Progenitor cell of endocrine pancreas (in vitro differentiated cells): ENCODE data around the gene SPATS2L. TPM values are rescaled to one million over a fixed set of nuclear protein-coding genes. Genes with fewer than 3 reads are reported as not detected.
A peak's percentile ranks its signal among the peaks of the same experiment; 100 is the strongest.

Source experiments
- DNase-seq: peaks from one replicate; pipeline ENCODE4 v3.0.0; 2021; ENCODE audit warnings: low spot score; ENCODE audit not compliant: unreplicated experiment
- H3K27ac Mint-ChIP-seq: 2 replicates; pipeline ENCODE4 v1.8.0; 2021; ENCODE audit warnings: mild to moderate bottlenecking, moderate library complexity, mixed read lengths
- H3K27me3 Mint-ChIP-seq: 2 replicates; pipeline ENCODE4 v1.8.0; 2021; ENCODE audit warnings: mixed read lengths
- H3K36me3 Mint-ChIP-seq: 2 replicates; pipeline ENCODE4 v1.8.0; 2022; ENCODE audit warnings: mixed read lengths; ENCODE audit not compliant: insufficient read depth
- H3K4me1 Mint-ChIP-seq: 2 replicates; pipeline ENCODE4 v1.8.0; 2021; ENCODE audit warnings: low read depth, mixed read lengths
- H3K4me3 Mint-ChIP-seq: 2 replicates; pipeline ENCODE4 v1.8.0; 2021; ENCODE audit warnings: low read depth, mild to moderate bottlenecking, moderate library complexity, mixed read lengths
- H3K9me3 Mint-ChIP-seq: 2 replicates; pipeline ENCODE4 v1.8.0; 2021; ENCODE audit warnings: low read depth, mixed read lengths
- total RNA-seq: library from RNA; stranded (reverse); gene quantifications from 2 replicates; pipeline ENCODE4 v1.2.1, GENCODE V29; 2021
- TF ChIP-seq, protein P1 (sequence below): fragments of 200-600 bp; sonication (generic); IDR thresholded peaks from one replicate; pipeline ENCODE4 v1.5.0; 2021; ENCODE audit warnings: antibody characterized with exemption, mild to moderate bottlenecking; ENCODE audit not compliant: unreplicated experiment

The SPATS2L gene
- total RNA-seq, 1 donor from 2014 or later, result 110 TPM

DNA sequence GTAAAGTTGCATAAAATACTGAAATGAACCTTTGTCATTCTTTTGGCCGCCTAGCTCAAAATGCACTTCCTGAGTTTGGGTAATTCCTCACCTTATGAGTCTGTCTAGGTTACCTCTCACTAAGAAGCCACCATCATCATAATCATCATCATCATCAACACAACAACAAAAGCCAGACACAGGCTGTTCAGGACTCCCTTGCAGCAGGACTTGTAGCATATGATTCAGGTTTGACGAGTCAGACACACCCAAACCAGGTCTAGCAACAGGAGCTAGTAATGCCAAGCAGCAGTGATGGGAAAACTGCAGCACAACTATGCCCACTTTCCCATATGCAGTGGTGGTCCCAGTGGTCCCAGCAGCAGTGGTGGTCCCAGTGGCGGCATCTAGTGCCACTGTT is 216.7 kb downstream of the SPATS2L start:
- H3K4me3 Mint-ChIP-seq, result no peak overlapping the region
- no peak overlapping the region for H3K27ac Mint-ChIP-seq
- H3K36me3 Mint-ChIP-seq, result no peaks in the 10 kb centered on the region
- peaks cover 12% of the 10 kb centered on the region for H3K27me3 Mint-ChIP-seq
- peaks cover 17% of the 10 kb centered on the region for H3K4me1 Mint-ChIP-seq
- TF ChIP-seq, protein P1, sequence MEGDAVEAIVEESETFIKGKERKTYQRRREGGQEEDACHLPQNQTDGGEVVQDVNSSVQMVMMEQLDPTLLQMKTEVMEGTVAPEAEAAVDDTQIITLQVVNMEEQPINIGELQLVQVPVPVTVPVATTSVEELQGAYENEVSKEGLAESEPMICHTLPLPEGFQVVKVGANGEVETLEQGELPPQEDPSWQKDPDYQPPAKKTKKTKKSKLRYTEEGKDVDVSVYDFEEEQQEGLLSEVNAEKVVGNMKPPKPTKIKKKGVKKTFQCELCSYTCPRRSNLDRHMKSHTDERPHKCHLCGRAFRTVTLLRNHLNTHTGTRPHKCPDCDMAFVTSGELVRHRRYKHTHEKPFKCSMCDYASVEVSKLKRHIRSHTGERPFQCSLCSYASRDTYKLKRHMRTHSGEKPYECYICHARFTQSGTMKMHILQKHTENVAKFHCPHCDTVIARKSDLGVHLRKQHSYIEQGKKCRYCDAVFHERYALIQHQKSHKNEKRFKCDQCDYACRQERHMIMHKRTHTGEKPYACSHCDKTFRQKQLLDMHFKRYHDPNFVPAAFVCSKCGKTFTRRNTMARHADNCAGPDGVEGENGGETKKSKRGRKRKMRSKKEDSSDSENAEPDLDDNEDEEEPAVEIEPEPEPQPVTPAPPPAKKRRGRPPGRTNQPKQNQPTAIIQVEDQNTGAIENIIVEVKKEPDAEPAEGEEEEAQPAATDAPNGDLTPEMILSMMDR, result no peak
- peaks cover under 1% of the 10 kb centered on the region for H3K9me3 Mint-ChIP-seq
- DNase-seq, result no peak

DNA sequence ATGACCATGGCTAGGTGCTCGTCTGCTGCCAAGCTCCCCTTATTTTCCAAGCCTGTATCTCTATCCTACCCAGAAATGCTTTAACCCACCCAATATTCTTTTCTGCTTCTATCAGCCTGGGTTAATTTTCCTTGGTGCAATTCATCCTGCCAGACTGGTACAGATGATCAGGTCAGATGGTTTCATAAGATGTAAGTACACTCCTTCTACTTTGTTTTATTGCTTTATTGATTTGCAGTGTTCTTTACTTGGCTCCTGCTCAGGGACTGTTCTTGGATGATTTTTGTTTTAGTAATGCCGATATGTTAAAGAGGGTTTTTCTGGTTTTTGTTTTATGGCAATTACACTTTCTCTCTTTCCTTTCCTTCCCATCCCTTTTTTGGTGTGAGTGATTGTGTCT is 217.1 kb downstream of the SPATS2L start:
- no peak overlapping the region for H3K27ac Mint-ChIP-seq
- no peak overlapping the region for H3K4me3 Mint-ChIP-seq
- H3K9me3 Mint-ChIP-seq, result no peaks in the 10 kb centered on the region
- peaks cover 11% of the 10 kb centered on the region for H3K27me3 Mint-ChIP-seq
- TF ChIP-seq, protein P1, result no peak
- no peak for DNase-seq
- peaks cover 17% of the 10 kb centered on the region for H3K4me1 Mint-ChIP-seq
- H3K36me3 Mint-ChIP-seq, result no peaks in the 10 kb centered on the region

DNA sequence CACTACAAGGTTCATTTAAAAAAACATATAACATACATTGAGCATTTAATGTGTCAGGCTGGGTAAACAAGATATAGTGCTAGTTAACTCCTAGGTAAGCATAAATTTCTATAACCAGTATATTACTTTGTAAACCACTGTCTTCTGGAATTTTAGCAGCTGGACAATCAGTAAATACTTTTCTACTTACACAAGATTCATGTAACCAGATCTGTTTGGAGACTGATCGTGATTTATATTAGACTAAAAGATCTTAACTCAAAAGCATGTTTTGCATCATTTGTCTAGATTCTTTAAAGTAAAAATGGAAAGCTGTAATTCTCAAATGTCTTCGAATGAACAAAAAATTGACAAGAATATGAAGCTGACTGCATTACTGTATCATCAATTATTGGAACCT is 218.6 kb downstream of the SPATS2L start:
- Mint-ChIP-seq H3K9me3 (no peaks in the 10 kb centered on the region), H3K27ac (no peak overlapping the region), H3K36me3 (no peaks in the 10 kb centered on the region), H3K27me3 (peaks cover 11% of the 10 kb centered on the region), H3K4me1 (peaks cover 17% of the 10 kb centered on the region), H3K4me3 (peak overlapping the region; percentile 2)
- TF ChIP-seq, protein P1, result no peak
- no peak for DNase-seq

DNA sequence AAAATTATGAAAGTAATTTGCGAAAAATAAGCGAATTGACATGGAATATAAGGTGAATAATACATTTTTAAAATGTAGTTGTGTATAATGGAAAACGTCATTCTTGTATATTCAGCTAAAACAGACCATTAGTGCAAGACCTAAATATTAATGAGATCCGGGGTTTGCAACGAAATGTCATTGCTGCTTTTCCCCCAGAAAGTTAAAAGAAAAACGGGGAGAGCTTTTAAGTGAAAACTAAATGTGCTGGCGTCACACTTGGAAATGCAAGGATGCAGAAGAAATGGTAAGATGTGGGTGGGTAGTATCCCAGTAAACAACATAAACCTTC is 219.0 kb downstream of the SPATS2L start:
- Mint-ChIP-seq H3K4me3 (peak overlapping the region; percentile 90), H3K36me3 (no peaks in the 10 kb centered on the region), H3K27me3 (peaks cover 11% of the 10 kb centered on the region), H3K9me3 (no peaks in the 10 kb centered on the region), H3K27ac (no peak overlapping the region), H3K4me1 (peaks cover 17% of the 10 kb centered on the region)
- TF ChIP-seq, protein P1, result no peak
- DNase-seq, result no peak

DNA sequence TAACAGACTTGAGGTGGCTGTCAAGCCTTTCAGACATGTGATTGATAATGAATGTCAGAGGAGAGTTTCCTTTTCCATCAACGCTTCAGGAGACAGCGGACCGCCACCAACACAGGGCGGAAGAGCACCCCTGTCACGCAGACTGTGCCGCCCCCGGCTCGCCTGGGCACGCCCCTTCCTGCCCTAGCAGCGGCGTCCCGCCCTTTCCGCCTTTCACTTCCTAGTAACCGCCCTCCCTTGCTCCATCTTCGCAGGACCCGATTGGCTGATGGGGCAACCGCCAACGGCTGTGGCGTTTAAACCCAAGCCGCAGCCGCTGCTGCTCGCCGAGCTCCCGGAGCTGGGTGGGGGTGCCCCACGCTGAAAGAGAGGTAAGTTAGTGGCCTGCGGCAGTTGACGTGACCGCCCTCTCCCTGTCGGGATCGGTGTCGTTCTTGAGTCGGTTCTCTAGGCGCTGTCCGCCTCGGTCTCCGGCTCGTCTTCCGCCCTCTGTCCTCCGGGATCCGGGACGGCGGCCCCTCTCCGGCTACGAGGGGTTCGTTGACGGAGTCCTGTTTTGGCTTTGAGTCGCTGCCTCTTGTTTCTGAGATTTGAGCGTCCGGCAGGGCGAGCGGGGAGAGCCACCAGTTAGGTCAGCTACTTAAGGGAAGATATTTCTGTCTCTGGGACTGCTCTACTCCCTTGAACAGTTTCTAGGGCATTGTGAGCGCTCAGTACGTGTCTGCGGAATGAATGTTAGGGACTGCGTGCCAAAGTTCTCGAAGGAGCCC is 219.6 kb downstream of the SPATS2L start, which contains the start of gene SGO2:
SGO2 (plus strand) TSS at position 326 of the 770 bp plus-strand sequence. CDS start 6,769 bp downstream, outside the sequence.
- peaks cover 11% of the 10 kb centered on the region for H3K27me3 Mint-ChIP-seq
- peak within 1 kb of the TSS; percentile 90 for H3K4me3 Mint-ChIP-seq
- H3K27ac Mint-ChIP-seq, result peak within 1 kb of the TSS; percentile 92
- peak; percentile 81 for DNase-seq
- peaks cover 17% of the 10 kb centered on the region for H3K4me1 Mint-ChIP-seq
- TF ChIP-seq, protein P1, result peak; percentile 21
- no peaks in the 10 kb centered on the region for H3K9me3 Mint-ChIP-seq
- H3K36me3 Mint-ChIP-seq, result no peaks in the 10 kb centered on the region
